Measurements from ENCODE around the gene MAP2K5.

The MAP2K5 gene

DNA sequence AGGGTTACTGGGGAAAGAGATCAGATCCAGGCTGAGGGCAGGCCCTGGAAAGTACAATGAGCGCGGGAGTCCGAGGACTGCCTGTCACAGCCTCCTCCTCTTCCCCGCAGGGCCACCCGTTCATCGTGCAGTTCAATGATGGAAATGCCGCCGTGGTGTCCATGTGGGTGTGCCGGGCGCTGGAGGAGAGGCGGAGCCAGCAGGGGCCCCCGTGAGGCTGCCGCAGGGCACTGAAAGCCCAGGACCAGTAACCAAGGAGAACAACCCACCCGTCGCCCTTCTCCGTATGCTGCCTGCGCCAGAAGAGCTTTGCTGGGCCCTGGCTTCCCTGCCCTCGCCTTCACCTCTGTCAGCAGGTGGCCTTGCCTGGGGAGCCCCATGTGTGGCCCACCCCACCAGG lies 264.0 kb downstream of the MAP2K5 start:
- DNase-seq (ENCODE audit: low read depth): no peak

GRCh38 chr15:67807141-67807540 lies 264.6 kb downstream of the MAP2K5 start:
- DNase-seq (ENCODE audit: low read depth): no peak

DNA sequence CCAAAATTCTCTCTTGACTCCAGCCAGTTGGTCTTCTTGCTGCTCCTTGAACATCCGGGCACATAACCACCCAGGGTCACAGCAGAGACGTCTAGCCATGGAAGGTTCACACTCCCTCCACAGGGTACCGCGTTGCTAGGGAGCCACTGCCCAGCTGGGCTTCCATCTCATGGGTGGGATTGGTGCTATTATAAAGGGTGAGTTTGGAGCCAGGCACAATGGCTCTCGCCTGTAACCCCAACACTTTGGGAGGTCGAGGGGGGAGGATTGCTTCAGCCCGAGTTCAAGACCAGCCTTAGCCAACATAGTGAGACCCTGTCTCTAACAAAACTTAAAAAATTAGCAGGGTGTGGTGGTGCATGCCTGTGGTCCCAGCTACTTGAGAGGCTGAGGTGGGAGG lies 265.3 kb downstream of the MAP2K5 start:
- DNase-seq (ENCODE audit: low read depth): no peak

DNA sequence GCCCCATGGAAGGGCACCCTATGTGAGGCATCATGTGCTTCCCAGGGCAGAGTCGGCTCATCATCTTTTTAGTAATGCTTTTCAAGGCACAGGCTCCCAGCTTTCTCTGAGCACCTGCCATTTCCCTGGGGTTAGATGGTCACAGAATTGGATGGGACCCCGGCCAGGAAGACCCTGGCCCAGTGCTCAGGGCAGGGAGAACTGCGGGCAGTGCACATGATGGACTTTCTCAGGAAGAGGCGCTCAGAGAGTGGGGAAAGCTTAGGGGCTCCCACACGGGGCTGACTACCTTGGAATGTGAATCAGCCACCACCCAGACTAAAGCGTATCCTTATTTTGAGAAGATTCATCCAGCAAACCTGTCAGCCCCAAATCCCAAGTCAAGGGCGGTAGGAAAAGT lies 266.3 kb downstream of the MAP2K5 start:
- no peak for DNase-seq (ENCODE audit: low read depth)

- DNase-seq (ENCODE audit: low read depth): no peak
Observed at GRCh38 chr15:67809441-67809840, 266.9 kb downstream of the MAP2K5 start.

DNA sequence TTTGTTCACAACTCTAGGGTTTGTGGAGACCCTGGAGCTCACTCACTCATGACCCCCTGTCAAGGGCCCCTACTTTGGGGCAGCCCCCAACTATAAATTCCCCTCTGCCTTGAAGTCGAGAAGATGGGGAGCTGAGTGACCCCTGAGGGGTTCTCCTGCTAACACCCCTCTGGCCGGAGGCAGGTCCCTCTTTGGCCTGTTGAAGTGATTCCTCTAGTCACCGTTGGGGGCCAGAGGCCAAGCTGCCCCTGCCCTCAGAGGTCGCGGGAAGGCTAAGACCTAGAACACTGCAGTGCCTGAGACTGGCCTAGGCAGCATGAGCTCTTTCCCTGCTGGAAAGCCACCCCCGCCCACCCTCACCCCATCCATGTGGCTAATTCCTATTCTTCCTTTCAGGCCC lies 267.4 kb downstream of the MAP2K5 start:
- DNase-seq (ENCODE audit: low read depth): no peak

DNA sequence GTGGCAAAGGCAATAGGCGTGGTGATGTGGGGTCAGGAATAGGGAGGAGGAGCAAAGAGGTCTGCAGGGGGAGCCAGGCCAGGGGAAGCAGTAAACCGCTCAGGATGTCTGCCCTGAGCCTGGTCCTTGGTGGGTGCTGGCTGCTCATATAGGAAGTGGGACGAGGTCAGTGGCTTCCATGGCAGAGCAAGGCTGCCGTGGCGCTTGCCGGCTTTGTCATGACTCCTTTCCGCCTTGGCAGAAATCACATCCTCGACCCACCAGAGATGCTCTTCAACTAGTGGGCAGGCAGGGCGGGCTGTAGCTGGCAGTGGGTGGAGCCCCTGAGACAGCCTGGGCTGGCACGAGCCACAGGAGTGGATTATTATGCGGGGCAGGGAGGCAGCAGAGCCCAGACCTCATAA lies 269.7 kb downstream of the MAP2K5 start:
- DNase-seq (ENCODE audit: low read depth): no peak

- DNase-seq (ENCODE audit: low read depth): no peak
Observed at GRCh38 chr15:67813104-67813634, 270.7 kb downstream of the MAP2K5 start.

- DNase-seq (ENCODE audit: low read depth): no peak
Observed at GRCh38 chr15:67815036-67815592, 272.6 kb downstream of the MAP2K5 start.

- no peak for DNase-seq (ENCODE audit: low read depth)
Observed at GRCh38 chr15:67816668-67817067, 274.2 kb downstream of the MAP2K5 start.

GRCh38 chr15:67818464-67818863 lies 276.0 kb downstream of the MAP2K5 start:
- no peak for DNase-seq (ENCODE audit: low read depth)

DNA sequence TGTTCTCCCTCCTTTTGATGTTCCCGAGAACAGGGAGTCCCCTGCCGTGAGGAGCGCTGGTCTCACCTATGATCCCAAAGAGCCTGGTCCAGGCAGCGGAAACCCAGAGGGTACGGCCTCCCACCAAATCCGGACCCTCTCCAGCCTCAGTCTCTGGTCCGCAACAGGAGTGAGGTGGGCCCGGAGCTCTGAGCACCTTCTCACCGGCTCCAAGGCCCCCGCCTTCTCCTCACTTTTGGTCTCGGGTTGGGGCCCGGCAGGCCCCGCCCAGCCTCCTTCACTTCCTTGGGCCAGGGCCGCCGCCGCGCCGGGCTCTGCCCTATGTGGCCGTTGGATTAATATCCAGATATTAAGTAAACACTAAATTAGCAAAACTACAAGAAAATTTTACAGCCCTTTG lies 277.1 kb downstream of the MAP2K5 start:
- DNase-seq (ENCODE audit: low read depth): no peak

- no peak for DNase-seq (ENCODE audit: low read depth)
Observed at GRCh38 chr15:67820122-67820991, 277.9 kb downstream of the MAP2K5 start.

DNA sequence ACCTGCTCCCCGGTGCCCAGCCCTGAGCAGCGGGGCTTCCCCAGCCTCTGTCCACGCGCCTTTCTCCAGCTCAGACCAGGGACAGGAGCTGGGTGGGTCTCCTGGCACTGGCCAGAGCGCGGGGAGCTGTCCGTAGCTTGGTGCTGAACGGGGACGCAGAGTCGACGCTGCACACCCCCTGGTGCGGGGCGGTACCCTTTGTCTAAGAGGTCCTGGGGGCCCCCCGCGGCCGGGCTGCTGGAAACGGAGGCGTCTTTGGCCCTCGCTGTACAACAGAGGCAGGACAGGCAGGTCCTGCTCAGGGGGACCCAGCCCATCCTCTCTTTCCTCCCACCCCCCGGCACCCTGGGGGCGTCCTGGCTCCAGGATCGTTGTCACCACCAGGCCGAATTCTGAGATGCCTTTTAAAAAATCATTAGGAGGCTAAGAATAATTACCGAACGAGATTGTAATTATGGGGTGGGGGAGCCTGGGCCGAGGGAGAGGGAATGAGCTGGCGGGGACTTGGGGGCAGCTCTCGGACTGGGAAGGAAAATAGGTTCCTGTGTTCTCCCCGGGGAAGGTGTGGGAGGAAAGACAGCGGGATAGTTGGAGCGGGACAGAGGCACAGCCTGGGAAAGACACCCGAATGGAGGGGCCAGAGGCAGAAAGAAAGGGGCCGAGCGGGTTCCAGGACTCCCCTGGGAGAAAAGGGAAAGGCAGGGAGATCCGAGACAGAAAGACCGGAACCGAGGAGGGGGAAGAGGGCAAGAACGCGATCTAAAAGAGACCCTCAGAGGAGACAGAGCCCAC lies 278.7 kb downstream of the MAP2K5 start:
- no peak for DNase-seq (ENCODE audit: low read depth)

GRCh38 chr15:67821784-67822440 lies 279.4 kb downstream of the MAP2K5 start:
- DNase-seq (ENCODE audit: low read depth): no peak

GRCh38 chr15:67822537-67823313 lies 280.2 kb downstream of the MAP2K5 start:
- DNase-seq (ENCODE audit: low read depth): no peak

GRCh38 chr15:67823314-67824196 lies 281.1 kb downstream of the MAP2K5 start:
- no peak for DNase-seq (ENCODE audit: low read depth)

DNA sequence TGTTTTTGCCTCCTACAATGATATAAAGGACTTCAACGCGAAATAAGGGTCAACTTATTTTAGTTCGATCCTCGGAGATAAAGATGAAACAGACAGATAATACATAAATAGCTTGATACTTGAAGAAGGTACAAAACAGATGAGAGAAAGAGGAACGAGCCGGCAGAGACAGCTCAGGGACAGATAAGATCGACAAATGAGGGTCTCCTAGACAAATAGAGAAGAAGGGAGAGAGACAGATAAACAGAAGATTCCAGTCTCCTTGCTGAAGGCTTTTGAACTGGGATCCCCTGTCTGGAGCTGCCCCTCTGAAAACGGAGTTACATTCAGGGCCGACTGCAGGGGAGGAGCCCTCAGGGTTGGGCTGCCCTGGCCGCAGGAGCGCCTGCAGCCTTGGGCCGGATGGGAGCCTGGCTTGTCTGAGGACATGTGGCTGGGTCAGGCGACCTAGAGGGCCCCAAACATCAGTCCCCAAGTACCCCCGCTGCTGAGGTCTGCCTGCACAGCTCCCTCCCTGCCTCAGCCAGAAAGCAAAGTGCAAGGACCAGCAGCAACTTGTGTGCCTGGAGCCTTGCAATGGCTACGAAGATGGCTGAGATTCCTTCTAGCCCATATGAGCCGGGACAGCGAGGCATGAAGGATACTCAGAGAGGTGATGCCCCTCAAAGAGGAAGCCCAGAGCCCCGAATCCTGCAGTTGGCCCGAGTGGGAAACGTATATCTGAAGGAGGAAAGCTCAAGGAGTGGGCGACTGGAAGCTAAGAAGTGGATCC lies 281.9 kb downstream of the MAP2K5 start:
- no peak for DNase-seq (ENCODE audit: low read depth)
